ENCODE data around the gene MRAP2.

- TF ChIP-seq TAF1 (IDR thresholded peaks at IDR 0.05; ENCODE audit: low read depth, low read length) (no peak), POLR2AphosphoS5 (IDR thresholded peaks at IDR 0.05; ENCODE audit: low read depth, low read length) (no peak), POLR2A (IDR thresholded peaks at IDR 0.05; ENCODE audit: low read depth, low read length) (no peak), PAX5 (IDR thresholded peaks at IDR 0.05; ENCODE audit: insufficient read depth, low read length, severe bottlenecking) (no peak), POU2F2 (IDR thresholded peaks at IDR 0.05; ENCODE audit: low read depth, low read length) (no peak)
Observed at GRCh38 chr6:84003654-84004053, 29.9 kb upstream of the MRAP2 start.
